Skeletal muscle satellite cell (primary cell): ENCODE data around the gene E2F4.

Source experiments
- H3K27me3 ChIP-seq: 2 replicates; pipeline ENCODE4 v1.7.0; 2013; ENCODE audit warnings: low read length; ENCODE audit not compliant: control insufficient read depth, insufficient read depth
- H3K36me3 ChIP-seq: 2 replicates; pipeline ENCODE4 v1.7.0; 2013; ENCODE audit warnings: mild to moderate bottlenecking, control low read depth, low read length; ENCODE audit not compliant: insufficient read depth
- H3K4me1 ChIP-seq: 2 replicates; pipeline ENCODE4 v1.7.0; 2013; ENCODE audit warnings: low read length; ENCODE audit not compliant: control insufficient read depth, insufficient read depth
- H3K4me2 ChIP-seq: 2 replicates; pipeline ENCODE4 v1.7.0; 2013; ENCODE audit warnings: mild to moderate bottlenecking, low read length
- H3K4me3 ChIP-seq: 2 replicates; pipeline ENCODE4 v1.7.0; 2013; ENCODE audit warnings: low read length
- H3K9ac ChIP-seq: 2 replicates; pipeline ENCODE4 v1.7.0; 2013; ENCODE audit warnings: mild to moderate bottlenecking, low read depth, low read length, moderate library complexity
- H3K9me3 ChIP-seq: replicated peaks from 2 replicates; pipeline ENCODE4 v1.7.0; 2013; ENCODE audit warnings: mild to moderate bottlenecking, control low read depth, low read length
- small RNA-seq: library from RNA; depleted of rRNA; stranded (forward); fragments of <200 nt; gene quantifications from one replicate; pipeline ENCODE3, GENCODE V24; 2012

The E2F4 gene

DNA sequence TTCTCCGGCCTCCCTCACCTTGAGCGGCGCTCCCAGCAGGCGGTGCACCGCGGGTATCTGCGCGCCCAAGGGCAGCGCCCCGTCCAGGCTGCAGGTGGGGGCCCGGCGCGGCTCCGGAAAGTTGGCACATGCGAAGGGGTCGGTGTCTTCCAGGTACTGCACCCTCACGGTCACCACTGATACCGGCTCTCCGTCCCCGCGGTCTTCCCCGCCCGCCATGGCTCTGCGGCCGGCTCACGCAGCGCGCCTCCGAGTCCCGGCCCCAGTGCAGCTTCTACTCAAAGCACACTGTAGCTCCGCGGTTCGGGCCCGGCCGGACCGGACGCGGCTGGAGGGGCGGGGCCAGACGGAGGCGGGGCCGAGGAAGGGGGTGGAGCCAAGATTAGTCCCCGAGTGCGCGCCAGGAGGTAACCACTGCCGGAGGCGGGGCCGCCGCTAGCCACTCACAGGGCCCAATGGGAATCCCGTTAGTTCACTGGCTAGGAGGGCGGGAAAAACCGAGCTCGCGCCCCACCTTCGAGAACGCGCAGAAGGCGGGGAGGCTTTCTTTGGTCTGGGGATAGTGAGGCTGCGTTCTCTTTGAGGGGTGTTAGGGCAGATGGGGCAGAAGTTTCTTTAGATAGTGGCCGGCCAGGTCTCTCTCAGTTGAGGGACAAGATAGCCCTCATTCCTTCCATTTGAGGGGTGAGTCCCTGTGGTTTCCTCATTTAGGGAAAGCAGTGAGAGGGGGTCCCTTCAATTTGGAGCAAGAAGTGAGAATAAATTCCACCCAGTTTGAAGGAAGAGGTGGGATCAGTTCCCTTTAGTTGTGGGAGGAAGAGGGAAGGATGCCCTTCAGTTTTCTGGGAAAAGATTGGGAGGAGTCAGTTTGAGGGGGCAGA lies 55.5 kb downstream of the E2F4 start, which contains the start of gene FHOD1:
Gene FHOD1, minus strand, starts transcription at position 290 of the 881 bp plus-strand sequence. Its CDS starts 71 bp downstream, at position 219.
- H3K27me3 ChIP-seq: no peaks in the 10 kb centered on the region
- H3K4me1 ChIP-seq: peaks cover 57% of the 10 kb centered on the region
- H3K9ac ChIP-seq: peak within 1 kb of the TSS; percentile 82
- H3K4me3 ChIP-seq: peak within 1 kb of the TSS; percentile 80
- no peaks in the 10 kb centered on the region for H3K9me3 ChIP-seq
- peak within 1 kb of the TSS; percentile 95 for H3K4me2 ChIP-seq
- H3K36me3 ChIP-seq: no peaks in the 10 kb centered on the region

GRCh38 chr16:67248073-67248400 lies 56.1 kb downstream of the E2F4 start:
- Histone ChIP-seq H3K4me2 (peak overlapping the region; percentile 95), H3K9ac (peak overlapping the region; percentile 75), H3K27me3 (no peaks in the 10 kb centered on the region), H3K4me1 (peaks cover 53% of the 10 kb centered on the region), H3K9me3 (no peaks in the 10 kb centered on the region), H3K36me3 (no peaks in the 10 kb centered on the region), H3K4me3 (peak overlapping the region; percentile 80)

Small RNA genes within 50 kb of the gene (small RNA-seq; reads per million reads assigned to genes)
- gene MIR328: 1.1 reads per million, percentile 38 among the genes with 10 or more reads in this experiment
